K562 (cell line): ENCODE data around the gene MYBPHL. TPM values are rescaled to one million over a fixed set of nuclear protein-coding genes. Genes with fewer than 3 reads are reported as not detected.

ENCODE experiments used
- ATF7 ChIP-seq: fragments of 450-650 bp; IDR thresholded peaks from 2 replicates; pipeline ENCODE4 v1.7.1; 2014; ENCODE audit warnings: mild to moderate bottlenecking, moderate library complexity
- COPS2 ChIP-seq: fragments of 450-650 bp; conservative IDR thresholded peaks from 2 replicates; pipeline ENCODE4 v1.6.1; 2016; ENCODE audit warnings: mild to moderate bottlenecking, moderate library complexity
- CREM ChIP-seq: IDR thresholded peaks from 2 replicates; pipeline ENCODE4 v1.6.1; 2014; ENCODE audit warnings: antibody characterized with exemption, low read depth
- L3MBTL2 ChIP-seq: fragments of 450-650 bp; IDR thresholded peaks from 2 replicates; pipeline ENCODE4 v1.6.1; 2016; ENCODE audit warnings: mild to moderate bottlenecking, moderate library complexity
- NFATC3 ChIP-seq: fragments of 450-650 bp; IDR thresholded peaks from 2 replicates; pipeline ENCODE4 v1.6.1; 2017; ENCODE audit warnings: mild to moderate bottlenecking
- RAD21 ChIP-seq, 2 experiments: fragments of 250-450 bp in 1 of 2; fragments of 450-650 bp in 1 of 2; sonication (Bioruptor Pico) in 1 of 2; formaldehyde crosslinking in 1 of 2; IDR thresholded peaks in 1 of 2; conservative IDR thresholded peaks in 1 of 2; 2 replicates each; pipeline versions ENCODE4 v1.4.0 to v1.8.0; 2020 to 2022; ENCODE audit warnings: mild to moderate bottlenecking in 2 of 2, moderate library complexity in 1 of 2
- SAFB2 ChIP-seq: fragments of 200-400 bp; formaldehyde crosslinking; IDR thresholded peaks from 2 replicates; pipeline ENCODE4 v1.6.1; 2018; ENCODE audit warnings: borderline replicate concordance, low read length, low read depth, moderate library complexity; ENCODE audit not compliant: severe bottlenecking
- SRSF1 ChIP-seq: fragments of 200-400 bp; formaldehyde crosslinking; IDR thresholded peaks from 2 replicates; pipeline ENCODE4 v1.6.1; 2017; ENCODE audit warnings: mild to moderate bottlenecking, low read depth, low read length, moderate library complexity
- TEAD1 ChIP-seq, 2 experiments: fragments of 450-650 bp in 1 of 2; sonication (generic) in 1 of 2; formaldehyde crosslinking; IDR thresholded peaks; 2 replicates each; pipeline versions ENCODE4 v1.4.0 to v1.8.0; 2020 to 2022; ENCODE audit warnings: mild to moderate bottlenecking in 2 of 2, missing genetic modification reagents in 1 of 2
- YBX1 ChIP-seq: fragments of 450-650 bp; IDR thresholded peaks from 2 replicates; pipeline ENCODE4 v1.7.1; 2016; ENCODE audit warnings: mild to moderate bottlenecking
- polyA plus RNA-seq, 8 experiments: library from polyadenylated mRNA; depleted of rRNA in 4 of 8; stranded (reverse) in 5 of 8; unstranded in 3 of 8; fragments of >200 nt; fragmentation: Nextera tagmentation in 2 of 8; fragmentation: Illumina TruSeq in 1 of 8; extraction: Ambion mirVana in 2 of 8; extraction: Trizol in 1 of 8; gene quantifications; 2 replicates each; pipeline versions ENCODE4 v1.2.1 to v1.2.3, GENCODE V29; 2011 to 2014; ENCODE audit warnings: inconsistent platforms in 1 of 8, missing spikeins in 1 of 8
- total RNA-seq, 7 experiments: library from RNA; depleted of rRNA in 6 of 7; stranded (reverse); fragments of >200 nt in 6 of 7; fragmentation: Illumina TruSeq in 2 of 7; extraction: Trizol in 2 of 7; gene quantifications; 2 replicates each; pipeline versions ENCODE4 v1.2.1 to v1.2.3, GENCODE V29; 2011 to 2021; ENCODE audit warnings: low replicate concordance in 1 of 7
- TF ChIP-seq, protein P1 (sequence below), 2 experiments: fragments of 150-350 bp in 1 of 2; IDR thresholded peaks; 2 replicates each; pipeline ENCODE4 v1.6.1; 2012 to 2016; ENCODE audit warnings: low read depth in 2 of 2, low read length in 2 of 2, mild to moderate bottlenecking in 1 of 2, moderate library complexity in 1 of 2
- TF ChIP-seq, protein P2 (sequence below): fragments of 250-450 bp; sonication (Bioruptor Pico); IDR thresholded peaks from 2 replicates; pipeline ENCODE4 v1.6.1; 2021; ENCODE audit warnings: mild to moderate bottlenecking
- TF ChIP-seq, protein P3 (sequence below), 2 experiments: fragments of 450-650 bp in 1 of 2; sonication (generic) in 1 of 2; formaldehyde crosslinking; conservative IDR thresholded peaks; 2 replicates each; pipeline versions ENCODE4 v1.4.0 to v1.8.1; 2020 to 2022; ENCODE audit warnings: mild to moderate bottlenecking in 1 of 2, missing genetic modification reagents in 1 of 2
- TF ChIP-seq, protein P4 (sequence below), 2 experiments: fragments of 450-650 bp; IDR thresholded peaks; 2 replicates each; pipeline ENCODE4 v1.6.1; 2016; ENCODE audit warnings: mild to moderate bottlenecking in 2 of 2, borderline replicate concordance in 1 of 2, low read depth in 1 of 2, moderate library complexity in 1 of 2

Gene MYBPHL
- total and polyA plus RNA-seq, 9 of the 15 experiments (the other 6 are each of a cell fraction or from before 2014, with no cell fraction given), result 0.20 to 1.9 (median 0.33) TPM

DNA sequence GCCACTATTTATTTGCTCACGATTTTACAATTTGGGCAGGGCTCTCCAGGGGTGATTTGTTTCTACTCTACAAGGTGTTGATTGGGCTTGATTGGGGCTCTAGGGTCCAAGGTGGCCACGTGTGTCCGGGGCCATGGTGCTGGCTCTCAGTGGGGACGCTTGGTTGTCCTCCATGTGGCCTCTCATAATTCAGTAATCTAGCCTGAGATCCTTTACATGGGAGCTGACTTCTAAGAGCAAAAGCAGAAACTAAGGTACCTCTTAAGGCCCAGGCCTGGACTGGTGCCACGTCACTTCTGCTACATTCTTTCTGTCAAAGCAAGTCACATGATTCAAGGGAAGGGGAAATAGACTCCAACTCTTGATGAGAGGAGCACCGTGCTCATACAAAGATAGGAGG, 15.8 kb downstream of the MYBPHL start (continued):
- TF ChIP-seq, protein P1, sequence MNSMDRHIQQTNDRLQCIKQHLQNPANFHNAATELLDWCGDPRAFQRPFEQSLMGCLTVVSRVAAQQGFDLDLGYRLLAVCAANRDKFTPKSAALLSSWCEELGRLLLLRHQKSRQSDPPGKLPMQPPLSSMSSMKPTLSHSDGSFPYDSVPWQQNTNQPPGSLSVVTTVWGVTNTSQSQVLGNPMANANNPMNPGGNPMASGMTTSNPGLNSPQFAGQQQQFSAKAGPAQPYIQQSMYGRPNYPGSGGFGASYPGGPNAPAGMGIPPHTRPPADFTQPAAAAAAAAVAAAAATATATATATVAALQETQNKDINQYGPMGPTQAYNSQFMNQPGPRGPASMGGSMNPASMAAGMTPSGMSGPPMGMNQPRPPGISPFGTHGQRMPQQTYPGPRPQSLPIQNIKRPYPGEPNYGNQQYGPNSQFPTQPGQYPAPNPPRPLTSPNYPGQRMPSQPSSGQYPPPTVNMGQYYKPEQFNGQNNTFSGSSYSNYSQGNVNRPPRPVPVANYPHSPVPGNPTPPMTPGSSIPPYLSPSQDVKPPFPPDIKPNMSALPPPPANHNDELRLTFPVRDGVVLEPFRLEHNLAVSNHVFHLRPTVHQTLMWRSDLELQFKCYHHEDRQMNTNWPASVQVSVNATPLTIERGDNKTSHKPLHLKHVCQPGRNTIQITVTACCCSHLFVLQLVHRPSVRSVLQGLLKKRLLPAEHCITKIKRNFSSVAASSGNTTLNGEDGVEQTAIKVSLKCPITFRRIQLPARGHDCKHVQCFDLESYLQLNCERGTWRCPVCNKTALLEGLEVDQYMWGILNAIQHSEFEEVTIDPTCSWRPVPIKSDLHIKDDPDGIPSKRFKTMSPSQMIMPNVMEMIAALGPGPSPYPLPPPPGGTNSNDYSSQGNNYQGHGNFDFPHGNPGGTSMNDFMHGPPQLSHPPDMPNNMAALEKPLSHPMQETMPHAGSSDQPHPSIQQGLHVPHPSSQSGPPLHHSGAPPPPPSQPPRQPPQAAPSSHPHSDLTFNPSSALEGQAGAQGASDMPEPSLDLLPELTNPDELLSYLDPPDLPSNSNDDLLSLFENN (IDR thresholded peaks at IDR 0.05; ENCODE audit: low read depth in 2 of 2, low read length in 2 of 2), result no peak
- no peak for TF ChIP-seq COPS2
- no peak for TF ChIP-seq YBX1
- TF ChIP-seq, protein P2, sequence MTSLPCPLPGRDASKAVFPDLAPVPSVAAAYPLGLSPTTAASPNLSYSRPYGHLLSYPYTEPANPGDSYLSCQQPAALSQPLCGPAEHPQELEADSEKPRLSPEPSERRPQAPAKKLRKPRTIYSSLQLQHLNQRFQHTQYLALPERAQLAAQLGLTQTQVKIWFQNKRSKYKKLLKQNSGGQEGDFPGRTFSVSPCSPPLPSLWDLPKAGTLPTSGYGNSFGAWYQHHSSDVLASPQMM (CRISPR knock-in tag), result no peak
- TF ChIP-seq ATF7, result no peak
- TF ChIP-seq SRSF1, result no peak
- TF ChIP-seq, protein P3, sequence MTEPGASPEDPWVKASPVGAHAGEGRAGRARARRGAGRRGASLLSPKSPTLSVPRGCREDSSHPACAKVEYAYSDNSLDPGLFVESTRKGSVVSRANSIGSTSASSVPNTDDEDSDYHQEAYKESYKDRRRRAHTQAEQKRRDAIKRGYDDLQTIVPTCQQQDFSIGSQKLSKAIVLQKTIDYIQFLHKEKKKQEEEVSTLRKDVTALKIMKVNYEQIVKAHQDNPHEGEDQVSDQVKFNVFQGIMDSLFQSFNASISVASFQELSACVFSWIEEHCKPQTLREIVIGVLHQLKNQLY (CRISPR knock-in tag; conservative IDR thresholded peaks at IDR 0.05), result no peak
- no peak for TF ChIP-seq SAFB2
- no peak for TF ChIP-seq NFATC3
- peak; percentile 59; the same call in 1 of the 2 replicates for TF ChIP-seq CREM
- TF ChIP-seq TEAD1 (CRISPR knock-in tag; IDR thresholded peaks at IDR 0.05), result 0 out of 4 replicates have a peak, but pooled peaks have one; percentile 24 to 38
- TF ChIP-seq L3MBTL2, result peak; percentile 76
- TF ChIP-seq, protein P4, sequence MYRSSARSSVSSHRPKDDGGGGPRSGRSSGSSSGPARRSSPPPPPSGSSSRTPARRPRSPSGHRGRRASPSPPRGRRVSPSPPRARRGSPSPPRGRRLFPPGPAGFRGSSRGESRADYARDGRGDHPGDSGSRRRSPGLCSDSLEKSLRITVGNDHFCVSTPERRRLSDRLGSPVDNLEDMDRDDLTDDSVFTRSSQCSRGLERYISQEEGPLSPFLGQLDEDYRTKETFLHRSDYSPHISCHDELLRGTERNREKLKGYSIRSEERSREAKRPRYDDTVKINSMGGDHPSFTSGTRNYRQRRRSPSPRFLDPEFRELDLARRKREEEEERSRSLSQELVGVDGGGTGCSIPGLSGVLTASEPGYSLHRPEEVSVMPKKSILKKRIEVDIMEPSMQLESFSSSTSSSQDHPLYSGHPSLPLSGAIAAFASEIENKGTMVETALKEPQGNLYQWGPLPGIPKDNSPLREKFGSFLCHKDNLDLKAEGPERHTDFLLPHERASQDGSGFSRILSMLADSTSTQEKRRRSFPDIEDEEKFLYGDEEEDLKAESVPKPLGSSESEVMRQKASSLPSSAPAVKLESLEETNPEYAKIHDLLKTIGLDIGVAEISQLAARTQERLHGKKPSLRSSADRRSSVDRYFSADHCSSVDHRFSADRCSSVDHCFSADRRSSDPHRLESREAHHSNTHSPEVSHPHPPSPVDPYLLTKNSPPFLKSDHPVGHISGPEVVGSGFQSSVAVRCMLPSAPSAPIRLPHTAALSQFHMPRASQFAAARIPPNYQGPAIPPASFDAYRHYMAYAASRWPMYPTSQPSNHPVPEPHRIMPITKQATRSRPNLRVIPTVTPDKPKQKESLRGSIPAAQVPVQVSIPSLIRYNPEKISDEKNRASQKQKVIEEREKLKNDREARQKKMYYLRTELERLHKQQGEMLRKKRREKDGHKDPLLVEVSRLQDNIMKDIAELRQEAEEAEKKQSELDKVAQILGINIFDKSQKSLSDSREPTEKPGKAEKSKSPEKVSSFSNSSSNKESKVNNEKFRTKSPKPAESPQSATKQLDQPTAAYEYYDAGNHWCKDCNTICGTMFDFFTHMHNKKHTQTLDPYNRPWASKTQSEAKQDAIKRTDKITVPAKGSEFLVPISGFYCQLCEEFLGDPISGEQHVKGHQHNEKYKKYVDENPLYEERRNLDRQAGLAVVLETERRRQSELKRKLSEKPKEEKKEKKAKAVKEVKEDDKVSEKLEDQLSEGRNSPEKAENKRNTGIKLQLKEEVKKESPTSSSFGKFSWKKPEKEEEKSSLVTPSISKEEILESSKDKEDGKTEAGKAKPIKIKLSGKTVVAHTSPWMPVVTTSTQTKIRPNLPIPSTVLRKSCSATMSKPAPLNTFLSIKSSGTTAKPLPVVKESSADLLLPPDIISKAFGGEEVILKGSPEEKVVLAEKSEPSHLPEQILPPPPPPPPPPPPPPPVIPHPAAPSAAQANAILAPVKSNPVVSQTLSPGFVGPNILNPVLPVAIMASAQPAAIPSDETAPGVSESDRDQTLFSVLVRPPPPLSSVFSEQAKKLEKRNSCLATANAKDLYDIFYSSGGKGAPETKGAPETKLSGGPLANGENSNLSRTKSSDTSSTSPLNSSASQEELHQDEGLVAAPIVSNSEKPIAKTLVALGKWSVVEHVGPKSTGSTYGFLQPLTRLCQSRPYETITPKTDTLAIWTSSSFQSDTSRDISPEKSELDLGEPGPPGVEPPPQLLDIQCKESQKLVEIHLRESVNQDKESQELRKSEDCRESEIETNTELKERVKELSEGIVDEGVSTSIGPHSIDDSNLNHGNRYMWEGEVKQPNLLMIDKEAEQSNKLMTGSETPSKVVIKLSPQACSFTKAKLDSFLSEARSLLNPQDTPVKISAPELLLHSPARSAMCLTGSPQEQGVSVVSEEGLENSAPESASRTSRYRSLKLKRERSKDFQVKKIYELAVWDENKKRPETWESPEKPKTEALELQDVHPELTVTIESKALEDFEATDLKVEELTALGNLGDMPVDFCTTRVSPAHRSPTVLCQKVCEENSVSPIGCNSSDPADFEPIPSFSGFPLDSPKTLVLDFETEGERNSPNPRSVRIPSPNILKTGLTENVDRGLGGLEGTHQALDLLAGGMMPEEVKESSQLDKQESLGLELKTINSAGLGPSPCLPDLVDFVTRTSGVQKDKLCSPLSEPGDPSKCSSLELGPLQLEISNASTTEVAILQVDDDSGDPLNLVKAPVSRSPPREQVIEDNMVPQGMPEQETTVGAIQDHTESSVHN (IDR thresholded peaks at IDR 0.05; ENCODE audit: borderline replicate concordance in 1 of 2, low read depth in 1 of 2), result no peak
- TF ChIP-seq RAD21 (CRISPR knock-in tag; conservative IDR thresholded peaks at IDR 0.05 in 1 of 2, IDR thresholded peaks at IDR 0.05 in 1 of 2), result no peak
